Vagina (tissue), 2 donors: ENCODE measurements around the gene EMD. TPM values are rescaled to one million over a fixed set of nuclear protein-coding genes. Genes with fewer than 3 reads are reported as not detected.

Experiments used
- DNase-seq, 2 donors: peaks; one replicate each; pipeline ENCODE4 v3.0.0-alpha.2; 2017; ENCODE audit errors: extremely low spot score in 2 of 2
- H3K27ac ChIP-seq: fragments of 200-600 bp; sonication (generic); one replicate; pipeline ENCODE4 v1.5.1; 2019
- H3K27me3 ChIP-seq: fragments of 200-600 bp; sonication (generic); one replicate; pipeline ENCODE4 v1.5.1; 2019
- H3K36me3 ChIP-seq, 2 donors: fragments of 200-600 bp; sonication (generic); one replicate each; pipeline ENCODE4 v1.5.1; 2017 to 2019
- H3K4me1 ChIP-seq: fragments of 200-600 bp; sonication (generic); one replicate; pipeline ENCODE4 v1.5.1; 2019
- H3K4me3 ChIP-seq, 2 donors: fragments of 200-600 bp; sonication (generic); 1 replicate in 1 of 2; 2 replicates in 1 of 2; pipeline ENCODE4 v1.5.1; 2016 to 2019
- H3K9me3 ChIP-seq: fragments of 200-600 bp; sonication (generic); one replicate; pipeline ENCODE4 v1.5.1; 2019
- POLR2A ChIP-seq, 2 donors: fragments of 450-650 bp; IDR thresholded peaks; one replicate each; pipeline ENCODE4 v1.6.1; 2017; ENCODE audit warnings: antibody characterized with exemption in 2 of 2, mild to moderate bottlenecking in 2 of 2, moderate library complexity in 2 of 2
- POLR2AphosphoS5 ChIP-seq, 2 donors: sonication (generic); formaldehyde crosslinking; IDR thresholded peaks; one replicate each; pipeline ENCODE4 v1.9.0; 2017; ENCODE audit warnings: antibody characterized with exemption in 2 of 2, mild to moderate bottlenecking in 2 of 2, low read depth in 1 of 2; ENCODE audit not compliant: insufficient read depth in 1 of 2
- intact Hi-C: fragments of 100-400 bp; cut with DNase I; formaldehyde crosslinking; loops from one replicate; pipeline ENCODE4 v1.15.1; 2023
- small RNA-seq: library from RNA; depleted of rRNA; stranded (forward); fragments of <200 nt; gene quantifications from one replicate; pipeline ENCODE3, GENCODE V24; 2016
- total RNA-seq: library from RNA; depleted of rRNA; stranded (reverse); fragments of >200 nt; gene quantifications from one replicate; pipeline ENCODE4 v1.2.3, GENCODE V29; 2016
- TF ChIP-seq, protein P1 (sequence below), 3 experiments: fragments of 450-650 bp in 2 of 3; fragments of 200-600 bp in 1 of 3; sonication (generic) in 1 of 3; IDR thresholded peaks; one replicate each; pipeline ENCODE4 v1.5.1; 2017 to 2019; ENCODE audit warnings: antibody characterized with exemption in 3 of 3, mild to moderate bottlenecking in 2 of 3, moderate library complexity in 2 of 3

EMD gene
- total RNA-seq, 1 donor from 2014 or later, result 59.2 TPM

DNA sequence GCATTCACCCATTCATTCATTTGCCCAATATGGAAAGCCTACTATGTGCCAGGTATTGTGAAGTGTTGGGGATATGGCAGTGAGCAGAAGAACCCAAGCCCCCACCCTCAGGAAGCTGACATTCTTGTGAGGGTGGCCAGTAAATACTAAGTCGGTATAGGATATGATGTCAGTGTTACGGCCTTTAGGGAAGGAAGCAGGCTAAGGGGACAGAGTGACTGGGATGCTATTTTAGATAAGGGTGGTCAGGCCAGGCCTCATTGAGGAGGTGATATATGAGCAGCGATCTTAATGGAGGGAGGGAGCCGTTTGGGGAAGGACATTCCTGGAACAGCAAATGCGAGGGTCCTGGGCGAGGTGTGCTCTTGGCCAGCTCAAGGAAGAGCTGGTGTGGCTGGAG is 51.4 kb downstream of the EMD start:
- no peak overlapping the region for H3K4me3 ChIP-seq
- intact Hi-C loops, result no loop called here
- no peak for DNase-seq
- no peaks in the 10 kb centered on the region for H3K9me3 ChIP-seq
- TF ChIP-seq POLR2A (IDR thresholded peaks at IDR 0.05) (no peak), POLR2AphosphoS5 (IDR thresholded peaks at IDR 0.05; ENCODE audit: insufficient read depth in 1 of 2, low read depth in 1 of 2) (no peak)
- TF ChIP-seq, protein P1, sequence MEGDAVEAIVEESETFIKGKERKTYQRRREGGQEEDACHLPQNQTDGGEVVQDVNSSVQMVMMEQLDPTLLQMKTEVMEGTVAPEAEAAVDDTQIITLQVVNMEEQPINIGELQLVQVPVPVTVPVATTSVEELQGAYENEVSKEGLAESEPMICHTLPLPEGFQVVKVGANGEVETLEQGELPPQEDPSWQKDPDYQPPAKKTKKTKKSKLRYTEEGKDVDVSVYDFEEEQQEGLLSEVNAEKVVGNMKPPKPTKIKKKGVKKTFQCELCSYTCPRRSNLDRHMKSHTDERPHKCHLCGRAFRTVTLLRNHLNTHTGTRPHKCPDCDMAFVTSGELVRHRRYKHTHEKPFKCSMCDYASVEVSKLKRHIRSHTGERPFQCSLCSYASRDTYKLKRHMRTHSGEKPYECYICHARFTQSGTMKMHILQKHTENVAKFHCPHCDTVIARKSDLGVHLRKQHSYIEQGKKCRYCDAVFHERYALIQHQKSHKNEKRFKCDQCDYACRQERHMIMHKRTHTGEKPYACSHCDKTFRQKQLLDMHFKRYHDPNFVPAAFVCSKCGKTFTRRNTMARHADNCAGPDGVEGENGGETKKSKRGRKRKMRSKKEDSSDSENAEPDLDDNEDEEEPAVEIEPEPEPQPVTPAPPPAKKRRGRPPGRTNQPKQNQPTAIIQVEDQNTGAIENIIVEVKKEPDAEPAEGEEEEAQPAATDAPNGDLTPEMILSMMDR (IDR thresholded peaks at IDR 0.05), result no peak
- H3K4me1 ChIP-seq, result peaks cover 6% of the 10 kb centered on the region
- H3K27ac ChIP-seq, result peak overlapping the region; percentile 17
- H3K27me3 ChIP-seq, result no peaks in the 10 kb centered on the region
- peaks cover 0 to 4% of the 10 kb centered on the region in 2 donors for H3K36me3 ChIP-seq

DNA sequence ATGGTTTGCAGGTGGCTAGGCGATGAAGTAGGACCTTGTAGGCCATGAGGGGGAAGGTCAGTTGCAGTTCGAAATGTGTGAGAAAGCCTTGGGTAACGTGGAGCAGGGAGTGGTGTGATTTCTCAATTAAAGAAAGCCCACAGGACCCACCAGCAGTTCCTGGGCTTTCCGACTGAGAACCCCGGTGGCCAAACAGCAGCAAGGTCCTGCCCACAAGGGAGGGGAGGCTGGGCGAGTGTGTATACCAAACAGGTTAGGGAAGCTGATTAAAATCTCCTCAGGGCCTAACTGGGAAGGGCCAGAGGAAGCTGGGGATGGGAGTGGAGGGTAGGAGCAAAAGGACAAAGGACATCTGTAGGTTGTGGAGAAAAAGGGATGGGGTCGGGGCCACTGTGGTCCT is 51.8 kb downstream of the EMD start:
- Histone ChIP-seq H3K4me3 (no peak overlapping the region), H3K27me3 (no peaks in the 10 kb centered on the region), H3K27ac (peak overlapping the region; percentile 17), H3K36me3 (peaks cover 0 to 4% of the 10 kb centered on the region in 2 donors), H3K4me1 (peaks cover 6% of the 10 kb centered on the region), H3K9me3 (no peaks in the 10 kb centered on the region)
- DNase-seq, result no peak
- TF ChIP-seq POLR2A (IDR thresholded peaks at IDR 0.05) (no peak), POLR2AphosphoS5 (IDR thresholded peaks at IDR 0.05; ENCODE audit: insufficient read depth in 1 of 2, low read depth in 1 of 2) (no peak)
- TF ChIP-seq, protein P1 (IDR thresholded peaks at IDR 0.05), result no peak
- intact Hi-C loops, result no loop called here

Small RNA genes within 50 kb of the gene (small RNA-seq; reads per million reads assigned to genes)
- gene SNORA70, result not detected

Other genes with a start within 250 kb of the EMD start
- gene OPN1LW, start 235.1 kb upstream of the EMD start, total RNA-seq, result not detected
- gene OPN1MW, start 196.7 kb upstream of the EMD start, total RNA-seq, result not detected
- not detected for gene OPN1MW2, start 159.5 kb upstream of the EMD start, total RNA-seq
- gene OPN1MW3, start 121.7 kb upstream of the EMD start, total RNA-seq, result not detected
- not detected for gene TEX28, start 84.2 kb upstream of the EMD start, total RNA-seq
- gene TKTL1, start 83.5 kb upstream of the EMD start, total RNA-seq, result not detected
- gene FLNA, start 4.7 kb upstream of the EMD start, total RNA-seq, result 1,247 TPM
- 3,948 TPM for gene RPL10, start 19.1 kb downstream of the EMD start, total RNA-seq
- gene DNASE1L1, start 30.0 kb downstream of the EMD start, total RNA-seq, result 52.1 TPM
- 59.2 TPM for gene TAFAZZIN, start 32.2 kb downstream of the EMD start, total RNA-seq
- gene ATP6AP1, start 49.4 kb downstream of the EMD start, total RNA-seq, result 54.5 TPM
- gene GDI1, start 57.9 kb downstream of the EMD start, total RNA-seq, result 116 TPM
- gene FAM50A, start 64.8 kb downstream of the EMD start, total RNA-seq, result 33.6 TPM
- 20.1 TPM for gene PLXNA3, start 79.0 kb downstream of the EMD start, total RNA-seq
- 27.7 TPM for gene LAGE3, start 100.0 kb downstream of the EMD start, total RNA-seq
- 30.2 TPM for gene UBL4A, start 107.3 kb downstream of the EMD start, total RNA-seq
- gene SLC10A3, start 111.3 kb downstream of the EMD start, total RNA-seq, result 28.2 TPM
- gene FAM3A, start 136.9 kb downstream of the EMD start, total RNA-seq, result 59.9 TPM
- 86.4 TPM for gene G6PD, start 167.6 kb downstream of the EMD start, total RNA-seq
- 11.8 TPM for gene IKBKG, start 168.3 kb downstream of the EMD start, total RNA-seq
- not detected for gene CTAG1A, start 205.8 kb downstream of the EMD start, total RNA-seq
- not detected for gene CTAG1B, start 240.0 kb downstream of the EMD start, total RNA-seq